Smooth muscle cell (in vitro differentiated cells): Measurements from ENCODE around the gene MAST2. TPM values are rescaled to one million over a fixed set of nuclear protein-coding genes. Genes with fewer than 3 reads are reported as not detected.
"Not testable (repeated sequence)": the region's sequence is repeated elsewhere in the genome, so short reads cannot be mapped to it uniquely, and the experiment has no call there.

Source experiments
- DNase-seq: peaks from one replicate; lab custom pipeline; 2025; ENCODE audit not compliant: unreplicated experiment; lab: John Stamatoyannopoulos, UW
- H2AFZ ChIP-seq: fragments of 200-600 bp; sonication (generic); 2 replicates; pipeline ENCODE4 v1.6.0; 2016; ENCODE audit warnings: antibody characterized with exemption, low read depth, mild to moderate bottlenecking
- H3F3A ChIP-seq: fragments of 200-600 bp; sonication (generic); 2 replicates; pipeline ENCODE4 v1.6.0; 2017; ENCODE audit warnings: antibody characterized with exemption, low read depth
- H3K27ac ChIP-seq: fragments of 200-600 bp; sonication (generic); 2 replicates; pipeline ENCODE4 v1.5.1; 2016; ENCODE audit warnings: low read depth, mild to moderate bottlenecking
- H3K27me3 ChIP-seq: fragments of 200-600 bp; sonication (generic); 2 replicates; pipeline ENCODE4 v1.6.1; 2016; ENCODE audit warnings: low read depth, mild to moderate bottlenecking
- H3K36me3 ChIP-seq: fragments of 200-600 bp; sonication (generic); 2 replicates; pipeline ENCODE4 v1.5.1; 2016; ENCODE audit warnings: low read depth
- H3K4me1 ChIP-seq: fragments of 200-600 bp; sonication (generic); 2 replicates; pipeline ENCODE4 v1.5.1; 2016; ENCODE audit warnings: low read depth
- H3K4me2 ChIP-seq: fragments of 200-600 bp; sonication (generic); 2 replicates; pipeline ENCODE4 v1.6.0; 2016; ENCODE audit warnings: mild to moderate bottlenecking
- H3K4me3 ChIP-seq: fragments of 200-600 bp; sonication (generic); 2 replicates; pipeline ENCODE4 v1.5.1; 2016; ENCODE audit warnings: mild to moderate bottlenecking
- H3K79me2 ChIP-seq: fragments of 200-600 bp; sonication (generic); 2 replicates; pipeline ENCODE4 v1.6.0; 2016; ENCODE audit warnings: low read depth, mild to moderate bottlenecking
- H3K9ac ChIP-seq: fragments of 200-600 bp; sonication (generic); 2 replicates; pipeline ENCODE4 v1.6.0; 2016; ENCODE audit warnings: low read depth
- H3K9me3 ChIP-seq: fragments of 200-600 bp; sonication (generic); replicated peaks from 2 replicates; pipeline ENCODE4 v1.5.1; 2016; ENCODE audit warnings: low read depth
- H4K20me1 ChIP-seq: fragments of 200-600 bp; sonication (generic); 2 replicates; pipeline ENCODE4 v1.6.0; 2016; ENCODE audit warnings: low read depth
- CTCF ChIP-seq: fragments of 200-600 bp; sonication (generic); IDR thresholded peaks from 2 replicates; pipeline ENCODE4 v1.5.1; 2017; ENCODE audit warnings: borderline replicate concordance, mild to moderate bottlenecking, antibody characterized with exemption; ENCODE audit not compliant: insufficient read depth, poor library complexity, severe bottlenecking
- WGBS: methylation state at CpG from one replicate; pipeline ENCODE4 v1.1.7; 2016; ENCODE audit warnings: low lambda C conversion rate; 5-methylcytosine and 5-hydroxymethylcytosine counted together
- polyA plus RNA-seq: library from polyadenylated mRNA; unstranded; fragments of >200 nt; fragmentation: Nextera tagmentation; extraction: Ambion mirVana; gene quantifications from 2 replicates; pipeline ENCODE4 v1.2.1, GENCODE V29; 2016
- total RNA-seq: library from RNA; depleted of rRNA; stranded (reverse); fragments of >200 nt; gene quantifications from 2 replicates; pipeline ENCODE4 v1.2.3, GENCODE V29; 2014

MAST2 gene
- total and polyA plus RNA-seq, 2 experiments from 2014 or later, result 18.4 to 26.2 TPM

- no peaks in the 10 kb centered on the region for H3K4me1 ChIP-seq
- H3K27me3 ChIP-seq, result no peaks in the 10 kb centered on the region
- no peaks in the 10 kb centered on the region for H3K9me3 ChIP-seq
- no peaks in the 10 kb centered on the region for H3K36me3 ChIP-seq
- DNase-seq, result no peak
- TF ChIP-seq CTCF, result no peak
- H3K27ac ChIP-seq, result no peak overlapping the region
- no peak overlapping the region for H2AFZ ChIP-seq
- peaks cover 7% of the 10 kb centered on the region for H4K20me1 ChIP-seq
- no peak overlapping the region for H3K4me2 ChIP-seq
- no peaks in the 10 kb centered on the region for H3F3A ChIP-seq
- no peak overlapping the region for H3K9ac ChIP-seq
- peaks cover 24% of the 10 kb centered on the region for H3K79me2 ChIP-seq
- no peak overlapping the region for H3K4me3 ChIP-seq
Observed at GRCh38 chr1:45857101-45857700, 53.8 kb downstream of the MAST2 start.

GRCh38 chr1:45857755-45858492 lies 54.5 kb downstream of the MAST2 start:
- H3K4me1 ChIP-seq, DNase-seq, H3K4me3 ChIP-seq, H3K9ac ChIP-seq, H3K27me3 ChIP-seq, H4K20me1 ChIP-seq, H3K9me3 ChIP-seq, H3K36me3 ChIP-seq, H3F3A ChIP-seq, H3K27ac ChIP-seq, H2AFZ ChIP-seq, H3K4me2 ChIP-seq: not testable (repeated sequence)
- WGBS, result 96% methylated on average over 6 of the region's 6 CpGs
- H3K79me2 ChIP-seq, result peaks cover 18% of the 10 kb centered on the region

- H4K20me1 ChIP-seq, result peaks cover 7% of the 10 kb centered on the region
- H3F3A ChIP-seq, result peaks cover 5% of the 10 kb centered on the region
- no peak overlapping the region for H3K9ac ChIP-seq
- H3K9me3 ChIP-seq, result no peaks in the 10 kb centered on the region
- H3K27me3 ChIP-seq, result no peaks in the 10 kb centered on the region
- H2AFZ ChIP-seq, result no peak overlapping the region
- H3K36me3 ChIP-seq, result no peaks in the 10 kb centered on the region
- H3K79me2 ChIP-seq, result peaks cover 15% of the 10 kb centered on the region
- 99% methylated on average over 3 of the region's 3 CpGs for WGBS
- peaks cover 11% of the 10 kb centered on the region for H3K4me1 ChIP-seq
- no peak overlapping the region for H3K4me2 ChIP-seq
- DNase-seq, result no peak
- H3K27ac ChIP-seq, result no peak overlapping the region
- no peak for TF ChIP-seq CTCF
- no peak overlapping the region for H3K4me3 ChIP-seq
Observed at GRCh38 chr1:45859221-45859620, 55.8 kb downstream of the MAST2 start.

- H3K4me3 ChIP-seq, result no peak overlapping the region
- no peak overlapping the region for H2AFZ ChIP-seq
- H3K4me2 ChIP-seq, result no peak overlapping the region
- peaks cover 5% of the 10 kb centered on the region for H3F3A ChIP-seq
- H3K36me3 ChIP-seq, result no peaks in the 10 kb centered on the region
- H3K9ac ChIP-seq, result no peak overlapping the region
- H3K9me3 ChIP-seq, result no peaks in the 10 kb centered on the region
- H3K27me3 ChIP-seq, result no peaks in the 10 kb centered on the region
- peaks cover 11% of the 10 kb centered on the region for H3K4me1 ChIP-seq
- peaks cover 25% of the 10 kb centered on the region for H3K79me2 ChIP-seq
- DNase-seq, result no peak
- peaks cover 10% of the 10 kb centered on the region for H4K20me1 ChIP-seq
- H3K27ac ChIP-seq, result no peak overlapping the region
- TF ChIP-seq CTCF, result no peak
Observed at GRCh38 chr1:45862008-45862407, 58.6 kb downstream of the MAST2 start.
